ENCODE data around the gene BCAT1. TPM values are rescaled to one million over a fixed set of nuclear protein-coding genes. Genes with fewer than 3 reads are reported as not detected.

Gene BCAT1
- total RNA-seq, 1 experiment from 2014 or later, result 101 TPM

GRCh38 chr12:24769682-24770081 lies 179.2 kb downstream of the BCAT1 start:
- DNase-seq (ENCODE audit: low read depth), result no peak

DNA sequence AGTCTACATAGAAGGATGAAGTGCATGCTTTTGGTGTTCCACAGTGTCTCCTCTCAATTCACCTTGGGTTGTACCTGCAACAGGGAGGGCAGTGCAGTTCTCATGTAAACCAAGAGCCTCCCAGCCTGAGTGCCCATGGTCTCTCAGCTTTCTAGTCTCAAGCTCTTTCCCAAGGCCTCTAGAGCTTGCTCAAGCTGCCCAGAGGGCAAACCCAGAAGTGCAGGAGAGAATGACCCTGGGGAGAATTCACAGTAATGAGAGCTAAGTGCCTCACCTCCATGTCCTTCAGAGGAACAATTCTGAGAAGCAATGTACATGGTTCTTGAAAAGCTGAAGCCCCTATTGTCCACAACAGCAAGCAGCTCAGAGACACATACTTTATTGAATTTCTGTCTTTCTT lies 180.5 kb downstream of the BCAT1 start:
- no peak for DNase-seq (ENCODE audit: low read depth)

- no peak for DNase-seq (ENCODE audit: low read depth)
Measured at GRCh38 chr12:24767016-24767415, 181.9 kb downstream of the BCAT1 start.

DNA sequence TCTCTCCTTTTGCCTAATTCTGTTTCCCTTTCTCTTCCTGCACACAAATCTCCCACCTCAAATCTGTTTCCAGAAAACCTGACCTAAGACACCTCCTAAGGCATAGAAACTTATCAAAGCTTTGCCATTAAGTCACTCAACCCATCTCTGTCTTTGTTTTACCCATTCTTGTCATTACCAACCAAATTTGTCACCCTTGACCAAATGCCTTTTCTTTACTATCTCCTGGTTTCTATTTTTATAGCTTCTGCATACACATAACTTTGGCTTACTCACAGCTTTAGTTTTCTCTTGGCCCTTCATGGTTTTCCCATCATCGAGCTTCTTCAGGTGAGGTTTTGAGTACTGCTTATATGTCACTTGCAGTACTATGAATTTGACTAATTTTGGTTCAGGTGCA lies 184.2 kb downstream of the BCAT1 start:
- no peak for DNase-seq (ENCODE audit: low read depth)

GRCh38 chr12:24760606-24761378 lies 188.1 kb downstream of the BCAT1 start:
- DNase-seq (ENCODE audit: low read depth), result no peak

- DNase-seq (ENCODE audit: low read depth), result no peak
Measured at GRCh38 chr12:24760162-24760561, 188.7 kb downstream of the BCAT1 start.

Other genes starting within 250 kb of the BCAT1 start
- gene DNAI7, start 246.1 kb upstream of the BCAT1 start, total RNA-seq (2014; rRNA removed; shearing (Covaris generic)), result 0.11 and 0.33 TPM in 2 replicates
- gene ETFRF1, start 246.1 kb upstream of the BCAT1 start, total RNA-seq (2014; rRNA removed; shearing (Covaris generic)), result 43.2 and 46.7 TPM in 2 replicates

All from Daoy (cell line).